Colon (tissue), 2 donors: ENCODE measurements around the gene RAD51.
"Not testable (repeated sequence)": the region's sequence is repeated elsewhere in the genome, so short reads cannot be mapped to it uniquely, and the experiment has no call there.

Experiments
- FAIRE-seq: peaks from 2 replicates; lab custom pipeline; 2012; peaks lifted over from hg19 to GRCh38; lab: Jason Lieb, UNC
- donor health status: control.
- donor health status: control.

The RAD51 gene

DNA sequence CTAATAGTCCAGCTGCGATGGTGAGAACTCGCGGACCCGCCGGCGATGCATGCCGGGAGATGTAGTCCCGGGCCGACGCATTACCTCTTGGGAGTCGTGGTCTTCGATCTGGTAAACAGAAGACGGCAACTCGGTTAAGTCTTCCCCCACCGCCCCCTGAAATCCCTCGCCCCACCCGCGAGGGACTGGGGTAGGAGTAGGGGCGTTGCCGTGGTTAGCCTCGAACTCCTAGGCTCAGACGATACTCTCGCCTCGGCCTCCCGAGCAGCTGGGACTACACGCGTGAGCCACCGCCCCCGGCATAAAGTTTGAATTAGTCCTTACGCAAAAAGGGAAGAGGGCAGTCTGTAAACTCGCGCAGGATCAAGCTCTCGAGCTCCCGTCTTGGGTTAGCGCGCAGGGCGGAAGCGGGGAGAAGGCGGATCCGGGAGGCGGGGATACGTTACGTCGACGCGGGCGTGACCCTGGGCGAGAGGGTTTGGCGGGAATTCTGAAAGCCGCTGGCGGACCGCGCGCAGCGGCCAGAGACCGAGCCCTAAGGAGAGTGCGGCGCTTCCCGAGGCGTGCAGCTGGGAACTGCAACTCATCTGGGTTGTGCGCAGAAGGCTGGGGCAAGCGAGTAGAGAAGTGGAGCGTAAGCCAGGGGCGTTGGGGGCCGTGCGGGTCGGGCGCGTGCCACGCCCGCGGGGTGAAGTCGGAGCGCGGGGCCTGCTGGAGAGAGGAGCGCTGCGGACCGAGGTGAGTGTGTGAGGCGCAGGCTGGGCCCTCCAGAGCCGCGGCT, at the start of gene RAD51:
RAD51 (plus strand) TSS at position 487 of the 781 bp plus-strand sequence. CDS start 3,585 bp downstream, outside the sequence.
- no peak for FAIRE-seq

DNA sequence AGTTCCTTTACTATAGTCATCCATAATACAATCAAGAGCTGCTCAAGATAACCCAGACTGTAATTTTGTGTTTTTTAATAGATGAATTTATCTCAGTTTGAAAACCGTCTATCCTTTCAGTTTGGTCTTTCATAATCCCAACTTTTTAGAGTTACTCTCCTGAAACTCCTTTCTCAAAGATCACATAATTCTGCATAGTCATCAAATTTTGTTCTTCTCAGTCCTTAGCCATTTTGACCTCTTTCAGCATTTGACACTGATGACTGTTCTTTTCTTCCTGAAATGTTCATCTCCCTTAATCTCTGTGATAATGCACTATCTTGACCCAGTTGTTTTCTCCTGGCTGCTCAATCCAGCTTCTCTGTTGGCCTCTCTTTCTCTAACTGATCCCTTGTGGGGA, 47.5 kb upstream of the RAD51 start:
- no peak for FAIRE-seq

DNA sequence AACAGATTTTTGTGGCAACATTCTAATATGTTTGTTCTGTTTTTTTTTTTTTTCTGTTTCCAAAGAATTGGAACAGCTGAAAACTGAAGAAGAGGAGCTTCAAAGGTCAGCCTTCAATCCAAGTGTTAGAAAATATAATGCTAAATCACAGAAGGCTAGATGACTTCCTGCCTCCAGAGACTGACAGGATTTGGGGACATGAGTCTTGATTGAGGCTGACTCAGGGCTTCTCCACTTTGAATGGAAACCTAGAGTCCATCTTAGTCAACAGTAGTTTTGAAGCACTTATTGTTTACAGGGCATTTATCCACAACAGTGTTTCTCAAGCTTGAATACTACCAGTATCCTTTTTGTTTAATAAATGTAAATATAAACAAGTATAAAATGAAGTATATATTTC, 44.5 kb upstream of the RAD51 start:
- FAIRE-seq = no peak

GRCh38 chr15:40660686-40661085, 34.3 kb upstream of the RAD51 start:
- no peak for FAIRE-seq

GRCh38 chr15:40664909-40665308, 30.1 kb upstream of the RAD51 start:
- FAIRE-seq = no peak

- not testable (repeated sequence) for FAIRE-seq
These were observed 18.7 kb upstream of the RAD51 start for GRCh38 chr15:40676290-40676689.

GRCh38 chr15:40676906-40677305, 18.1 kb upstream of the RAD51 start:
- not testable (repeated sequence) for FAIRE-seq

GRCh38 chr15:40680151-40680550, 14.8 kb upstream of the RAD51 start:
- FAIRE-seq = no peak

GRCh38 chr15:40680959-40681358, 14.0 kb upstream of the RAD51 start:
- not testable (repeated sequence) for FAIRE-seq

GRCh38 chr15:40684381-40684780, 10.6 kb upstream of the RAD51 start:
- FAIRE-seq = no peak

DNA sequence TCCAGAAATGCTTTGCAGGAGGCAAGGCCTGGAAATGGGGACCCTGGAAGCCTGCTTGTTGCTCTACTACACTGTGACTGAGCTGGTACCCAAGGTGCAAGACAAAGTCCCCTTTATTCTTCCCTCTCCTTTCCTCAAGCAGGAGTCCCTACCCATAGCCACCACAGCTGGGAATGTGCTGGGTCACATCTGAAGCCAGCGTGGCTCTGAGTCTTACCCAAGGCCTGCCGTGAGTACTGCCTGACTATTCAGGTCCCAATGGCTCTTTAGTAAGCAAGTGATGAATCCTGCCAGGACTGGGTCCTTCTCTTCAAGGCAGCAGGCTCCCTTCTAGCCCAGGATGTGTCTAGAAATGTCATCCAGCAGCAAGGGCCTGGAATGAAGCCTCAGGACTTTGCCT, 9.6 kb upstream of the RAD51 start:
- FAIRE-seq = no peak

DNA sequence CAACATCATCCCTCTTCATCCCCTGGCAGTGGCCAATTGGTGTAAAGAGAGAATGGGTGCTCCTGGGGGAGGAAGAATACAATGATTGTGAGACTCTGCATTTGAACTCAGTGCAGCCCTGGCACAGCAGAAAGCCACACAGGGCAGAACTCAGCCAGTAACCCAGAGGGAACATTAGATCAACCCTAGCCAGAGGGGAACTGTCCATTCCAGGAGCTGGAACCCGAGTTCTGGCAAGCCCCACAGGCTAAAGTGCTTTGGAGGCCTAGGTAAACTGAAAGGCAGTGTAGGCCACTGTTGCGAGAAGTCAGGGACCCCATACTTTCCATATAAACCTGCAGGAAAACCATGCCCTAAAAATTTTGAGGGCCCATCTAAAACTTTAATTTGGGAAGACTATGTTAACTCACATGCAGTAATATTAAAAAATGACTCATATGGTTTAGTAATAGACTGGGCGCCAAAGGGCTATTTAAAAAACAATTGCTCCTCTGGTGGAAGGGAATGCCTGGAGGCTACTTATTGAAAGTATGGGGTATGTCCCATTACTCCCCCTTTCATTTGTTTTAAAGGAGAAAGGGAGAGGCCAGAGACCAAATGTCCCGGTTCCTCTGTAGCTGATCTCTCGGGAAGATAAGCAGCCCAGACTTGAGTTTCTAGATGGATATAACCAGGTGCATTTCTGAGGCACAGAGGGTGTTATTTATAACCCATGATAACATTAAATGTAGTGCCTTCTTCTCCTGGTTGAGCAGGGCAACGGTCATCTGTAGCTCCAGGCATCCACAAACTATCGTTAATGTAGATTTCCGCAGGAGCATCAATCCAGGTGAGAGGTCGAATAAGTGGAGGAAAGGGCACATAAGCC, 5.8 kb upstream of the RAD51 start:
- no peak for FAIRE-seq

DNA sequence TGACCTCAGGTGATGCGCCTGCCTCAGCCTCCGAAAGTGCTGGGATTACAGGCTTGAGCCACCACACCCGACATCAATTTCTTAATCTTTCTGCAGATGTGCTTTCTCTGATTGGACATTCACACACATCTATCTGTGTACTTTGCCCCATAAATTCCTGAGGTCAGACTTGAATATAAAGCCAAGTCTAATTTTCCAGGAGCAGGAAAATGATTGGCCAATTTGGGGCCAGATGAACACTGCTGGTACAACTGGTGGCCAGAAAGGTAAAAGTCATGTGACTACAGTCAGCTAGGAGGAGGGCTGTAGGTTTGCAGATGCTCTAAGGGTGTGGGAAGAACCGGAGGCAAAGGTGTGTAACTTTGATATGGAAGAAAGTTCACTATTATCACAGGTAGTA, 3.2 kb upstream of the RAD51 start:
- FAIRE-seq = no peak

DNA sequence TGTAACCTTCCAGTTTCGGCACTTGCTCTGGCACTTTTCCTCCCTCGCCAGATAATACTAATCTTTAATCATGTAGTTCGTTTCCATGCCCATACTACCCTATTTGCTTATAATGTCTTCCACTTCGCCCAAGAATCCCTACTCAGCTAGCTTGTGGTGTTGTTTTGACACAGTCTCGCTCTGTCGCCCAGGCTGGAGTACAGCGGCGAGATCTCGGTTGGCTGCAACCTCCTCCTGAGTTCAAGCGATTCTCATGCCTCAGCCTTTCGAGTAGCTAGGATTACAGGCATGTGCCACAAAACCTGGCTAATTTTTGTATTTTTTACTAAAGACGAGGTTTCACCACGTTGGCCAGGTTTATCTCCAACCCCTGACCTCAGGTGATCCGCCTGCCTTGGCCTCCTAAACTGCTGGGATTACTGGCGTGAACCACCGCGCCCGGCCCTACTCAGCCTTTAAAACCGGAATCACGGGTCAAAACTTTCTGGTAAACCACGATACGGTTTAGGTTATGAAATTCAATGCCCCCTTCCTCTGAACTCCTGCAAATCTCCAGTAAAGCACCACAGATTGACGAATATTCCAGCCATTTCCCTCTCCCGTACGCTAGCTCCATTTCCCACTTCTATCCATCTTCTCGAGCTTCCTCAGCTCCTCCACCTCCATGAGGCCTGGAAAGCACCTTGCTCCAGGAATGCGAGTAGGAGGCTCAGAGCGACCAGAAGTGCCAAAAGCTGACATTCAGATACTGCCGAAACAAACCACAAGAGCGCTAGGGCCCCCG, 878 bp upstream of the RAD51 start:
- no peak for FAIRE-seq

GRCh38 chr15:40695469-40695890, 506 bp downstream of the RAD51 start:
- FAIRE-seq = no peak

DNA sequence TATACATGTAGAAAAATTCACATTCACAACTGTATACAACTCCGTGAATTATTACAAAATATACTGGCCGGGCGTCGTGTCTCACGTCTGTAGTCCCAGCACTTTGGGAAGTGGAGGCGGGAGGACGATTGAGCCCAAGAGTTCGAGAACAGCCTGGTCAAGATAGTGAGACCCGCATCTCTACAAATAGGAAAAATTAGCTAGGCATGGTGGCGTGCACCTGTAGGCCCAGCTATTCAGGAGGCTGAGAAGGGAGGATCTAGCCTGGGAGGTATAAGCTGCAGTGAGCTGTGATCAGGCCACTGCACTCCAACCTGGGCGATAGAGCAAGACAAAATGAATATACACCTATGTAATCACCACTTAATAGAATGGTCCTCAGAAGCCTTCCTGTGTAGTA, 1.3 kb downstream of the RAD51 start:
- FAIRE-seq = no peak

GRCh38 chr15:40697916-40698315, 2.9 kb downstream of the RAD51 start:
- FAIRE-seq = no peak

DNA sequence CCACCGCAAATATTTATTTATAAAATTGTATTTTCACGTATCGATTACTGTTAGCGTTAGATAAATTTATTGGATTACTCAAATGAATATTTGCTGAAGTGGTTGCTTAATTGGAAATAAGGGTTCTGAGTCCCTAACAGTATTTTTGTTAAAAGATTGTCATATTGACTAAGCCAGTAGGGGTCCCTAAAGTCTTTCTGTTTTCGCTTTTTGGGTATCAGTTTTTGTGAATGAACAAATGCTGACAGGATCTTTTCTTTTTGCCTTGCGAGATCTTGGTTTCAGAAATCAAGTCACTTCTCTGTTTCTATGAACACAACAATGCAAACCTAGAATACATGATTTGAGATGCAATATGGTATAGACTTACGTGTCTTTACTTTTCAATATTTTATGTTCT, 7.1 kb downstream of the RAD51 start:
- FAIRE-seq = no peak

DNA sequence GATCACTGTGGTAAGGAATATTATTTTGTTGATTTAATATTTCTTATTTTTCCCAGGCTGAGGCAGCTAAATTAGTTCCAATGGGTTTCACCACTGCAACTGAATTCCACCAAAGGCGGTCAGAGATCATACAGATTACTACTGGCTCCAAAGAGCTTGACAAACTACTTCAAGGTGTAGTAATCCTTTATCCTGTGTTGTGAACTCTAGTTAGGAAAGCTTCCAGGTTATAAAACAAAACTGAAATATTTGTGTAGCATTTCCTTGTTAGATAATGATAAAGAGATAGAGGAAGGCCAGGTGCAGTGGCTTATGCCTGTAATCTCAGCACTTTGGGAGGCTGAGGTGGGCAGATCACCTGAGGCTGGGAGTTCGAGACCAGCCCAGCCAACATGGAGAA, 11.1 kb downstream of the RAD51 start:
- no peak for FAIRE-seq

DNA sequence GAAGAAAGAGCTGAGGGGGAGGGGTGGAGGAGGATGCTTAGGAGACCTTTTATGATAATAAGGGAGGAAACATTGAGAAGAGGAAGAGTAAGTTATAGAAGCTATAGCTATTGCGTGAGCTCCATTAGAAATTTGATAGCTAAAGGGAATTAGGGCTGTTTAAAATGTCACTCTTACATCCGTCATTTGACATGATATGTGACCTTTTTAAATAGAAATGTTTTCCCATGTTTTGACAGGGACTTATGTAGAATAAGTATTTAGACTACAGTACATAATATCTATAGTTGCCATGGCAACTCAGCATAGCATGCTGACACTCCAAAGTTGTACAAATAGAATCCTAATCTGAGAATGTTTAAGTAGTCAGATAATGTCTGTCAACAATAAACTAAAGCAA, 19.2 kb downstream of the RAD51 start:
- FAIRE-seq = no peak

- no peak for FAIRE-seq
These were observed 21.2 kb downstream of the RAD51 start for GRCh38 chr15:40716165-40716564.

DNA sequence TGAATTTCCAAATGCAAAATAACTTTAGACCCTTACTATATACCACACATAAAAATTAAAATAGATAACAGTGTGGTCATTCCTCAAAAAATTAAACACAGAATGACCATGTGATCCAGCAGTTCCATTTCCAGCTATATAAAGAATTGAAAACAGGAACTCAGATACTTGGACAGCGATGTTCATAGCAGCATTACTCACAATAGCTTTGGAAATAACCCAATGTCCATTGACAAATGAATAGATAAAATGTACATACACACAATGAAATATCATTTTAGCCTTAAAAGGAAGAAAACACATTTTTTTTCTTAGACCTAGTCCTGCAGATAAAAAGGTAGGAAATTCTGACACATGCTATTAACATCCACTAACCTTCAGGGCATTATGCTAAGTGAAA, 26.7 kb downstream of the RAD51 start:
- no peak for FAIRE-seq

- no peak for FAIRE-seq
These were observed 27.4 kb downstream of the RAD51 start for GRCh38 chr15:40722354-40722753.
